Stimulated activated CD8-positive, alpha-beta memory T cell treated with anti-CD3 and anti-CD28 coated beads, Interleukin-12 subunit alpha, Interleukin-12 subunit beta, amount 100 ng/mL, for 4 hours (primary cell): ENCODE results near the gene RPL13.
"Not testable (repeated sequence)": the region's sequence is repeated elsewhere in the genome, so short reads cannot be mapped to it uniquely, and the experiment has no call there.

Experiments used
- DNase-seq: peaks from one replicate; pipeline ENCODE4 v3.0.0-alpha.2; 2020; ENCODE audit warnings: low read depth

RPL13 gene

DNA sequence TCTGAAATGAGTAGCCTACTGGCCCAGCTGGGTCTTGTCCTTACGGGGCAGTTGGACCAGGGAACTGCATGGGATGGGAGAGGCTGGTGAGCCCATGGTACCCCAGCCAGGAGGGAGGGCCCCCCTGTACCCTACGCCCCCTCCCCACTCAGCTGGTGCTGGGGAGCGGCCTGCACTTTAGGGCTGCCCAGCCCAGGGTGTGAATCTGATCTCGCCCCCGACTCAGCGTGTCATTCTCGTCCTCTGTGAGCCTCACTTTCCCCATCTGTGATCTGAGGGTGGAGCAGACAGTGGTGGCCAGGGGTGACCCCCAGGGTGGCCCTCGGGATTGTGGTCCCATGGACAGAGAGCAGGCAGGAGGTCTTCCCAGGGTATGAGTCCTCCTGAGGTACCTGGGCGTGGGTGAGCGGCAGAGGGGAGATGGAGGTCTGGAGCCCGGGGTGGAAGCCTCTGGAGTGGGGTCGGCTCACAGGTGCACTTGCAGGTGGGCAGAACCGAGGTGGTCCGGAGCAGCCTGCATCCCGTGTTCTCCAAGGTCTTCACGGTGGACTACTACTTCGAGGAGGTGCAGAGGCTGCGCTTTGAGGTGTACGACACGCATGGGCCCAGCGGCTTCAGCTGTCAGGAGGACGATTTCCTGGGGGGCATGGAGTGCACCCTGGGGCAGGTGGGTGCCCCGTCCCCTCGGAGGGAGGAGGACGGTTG is 16.7 kb downstream of the RPL13 start:
- no peak for DNase-seq

DNA sequence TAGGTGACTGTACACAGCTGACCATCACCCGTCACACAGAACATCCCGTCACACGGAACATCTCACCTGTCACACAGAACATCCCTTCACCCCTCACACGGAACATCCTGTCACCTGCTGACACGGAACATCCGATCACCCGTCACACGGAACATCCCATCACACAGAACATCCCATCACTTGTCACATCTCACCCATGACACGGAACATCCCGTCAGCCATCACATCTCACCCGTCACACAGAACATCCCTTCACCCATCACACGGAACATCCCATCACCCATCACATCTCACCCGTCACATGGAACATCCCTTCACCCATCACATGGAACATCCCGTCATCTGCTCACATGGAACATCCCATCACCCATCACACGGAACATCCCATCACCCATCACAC is 18.9 kb downstream of the RPL13 start:
- no peak for DNase-seq

DNA sequence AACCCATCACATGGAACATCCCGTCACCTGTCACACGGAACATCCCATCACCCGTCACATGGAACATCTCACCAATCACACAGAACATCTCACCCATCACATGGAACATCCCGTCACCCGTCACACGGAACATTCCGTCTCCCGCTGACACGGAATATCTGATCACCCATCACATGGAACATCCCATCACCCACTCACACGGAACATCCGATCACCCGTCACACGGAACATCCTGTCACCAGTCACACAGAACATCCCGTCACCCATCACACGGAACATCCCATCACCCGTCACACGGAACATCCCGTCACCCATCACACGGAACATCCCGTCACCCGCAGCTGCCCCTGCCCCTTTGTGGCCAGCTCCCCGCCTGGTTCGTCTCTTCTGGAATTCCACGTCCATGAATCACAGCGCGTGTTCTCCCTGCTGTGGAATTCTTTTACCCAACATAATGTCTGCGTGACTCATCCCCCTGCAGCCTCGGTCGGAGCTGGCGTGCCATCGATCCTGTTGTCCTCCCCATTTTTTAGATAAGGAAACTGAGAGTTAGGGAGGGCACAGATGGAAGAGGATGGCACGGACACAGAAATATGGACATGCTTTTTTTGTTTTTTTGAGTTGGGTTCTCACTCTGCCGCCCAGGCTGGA is 20.7 kb downstream of the RPL13 start:
- DNase-seq: no peak

DNA sequence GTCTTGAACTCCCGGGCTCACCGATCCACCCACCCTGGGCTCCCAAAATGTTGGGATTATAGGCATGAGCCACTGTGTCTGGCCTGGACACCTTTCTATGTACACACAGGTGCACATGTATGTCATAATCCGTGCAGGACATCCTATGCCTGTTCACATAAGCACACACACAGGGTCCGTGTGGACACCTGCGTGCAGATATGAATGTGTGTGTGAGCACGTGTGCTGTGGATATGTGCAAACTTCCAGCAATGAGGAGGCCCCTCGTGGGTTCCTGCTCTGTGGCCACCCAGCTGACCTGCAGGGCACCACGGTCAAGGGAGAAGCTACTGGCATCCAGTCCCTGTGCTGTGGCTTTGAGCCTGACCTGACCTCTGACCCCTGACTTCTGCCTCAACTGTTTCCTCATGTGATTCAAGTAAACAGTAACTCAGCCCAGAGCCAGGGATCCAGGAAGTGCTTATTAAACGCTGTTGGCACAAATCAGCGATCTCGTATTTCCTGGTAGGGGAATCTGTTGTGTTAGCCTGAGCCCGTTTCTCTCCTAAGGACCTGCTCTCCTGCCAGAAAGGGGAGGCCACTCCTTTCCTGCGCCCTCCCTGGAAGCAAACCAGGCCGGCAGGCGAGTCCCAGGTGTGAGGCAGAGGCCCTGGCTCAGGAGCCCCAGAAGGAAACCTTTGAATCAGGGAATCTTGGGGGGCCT is 21.5 kb downstream of the RPL13 start:
- no peak for DNase-seq

DNA sequence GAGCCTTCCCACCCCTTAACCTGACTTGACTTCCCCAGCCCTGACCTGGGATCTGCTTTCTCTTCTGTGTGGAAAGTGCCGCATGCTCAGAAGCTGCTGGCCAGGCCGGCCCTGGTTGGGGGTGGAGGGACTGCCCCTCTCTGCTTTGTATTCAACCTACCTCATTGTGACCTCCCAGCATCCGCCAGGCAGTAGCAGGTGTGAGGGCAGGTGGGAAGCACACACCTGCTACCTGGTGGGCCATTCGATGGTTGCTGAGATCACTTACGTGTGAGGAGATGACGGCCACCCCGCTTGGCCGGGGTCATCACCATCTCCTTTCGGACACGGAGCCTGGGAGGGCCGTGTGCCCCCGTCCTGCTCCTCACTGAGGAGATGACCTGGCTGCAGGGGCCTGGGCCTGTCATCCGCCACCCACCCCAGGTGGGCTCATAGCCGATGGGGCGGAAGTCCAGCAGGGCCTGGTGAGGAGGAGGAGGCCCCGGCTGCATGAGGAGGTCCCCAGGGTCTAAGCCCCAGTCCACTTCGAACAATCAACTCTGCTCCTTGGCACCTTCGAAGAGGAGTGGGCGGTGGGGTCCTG is 22.2 kb downstream of the RPL13 start:
- no peak for DNase-seq

DNA sequence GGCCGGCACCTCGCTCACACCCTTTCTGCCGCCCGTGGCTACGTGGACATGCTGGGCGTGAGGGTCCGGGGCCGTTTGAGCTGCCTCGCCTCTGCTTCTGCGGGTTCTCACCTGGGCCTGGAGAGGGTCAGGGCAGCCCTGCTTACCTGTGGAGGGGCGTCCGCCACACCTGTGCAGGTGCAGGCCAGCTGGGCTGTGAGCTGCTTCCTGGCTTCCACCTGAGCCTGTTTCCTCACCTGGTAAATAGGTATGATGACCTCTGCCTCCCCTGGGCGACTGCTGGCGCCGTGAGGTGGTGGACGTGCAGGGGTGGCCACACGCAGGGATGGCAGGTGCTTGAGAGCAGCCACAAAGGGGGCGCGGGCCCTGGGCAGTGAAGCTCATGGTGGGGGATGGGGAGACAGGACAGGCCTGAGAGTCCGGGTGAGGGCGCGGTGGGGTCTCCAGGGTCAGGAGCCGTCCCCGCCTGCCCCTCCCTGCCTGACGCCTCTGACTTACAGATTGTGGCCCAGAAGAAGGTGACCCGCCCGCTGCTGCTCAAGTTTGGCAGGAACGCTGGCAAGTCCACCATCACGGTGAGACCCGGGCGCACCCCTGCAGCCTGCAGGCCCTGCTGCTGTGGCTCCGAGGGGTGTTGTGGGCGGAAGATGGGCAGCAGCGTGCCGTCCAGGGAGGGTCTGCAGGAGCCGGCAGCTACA is 22.9 kb downstream of the RPL13 start:
- DNase-seq: no peak

DNA sequence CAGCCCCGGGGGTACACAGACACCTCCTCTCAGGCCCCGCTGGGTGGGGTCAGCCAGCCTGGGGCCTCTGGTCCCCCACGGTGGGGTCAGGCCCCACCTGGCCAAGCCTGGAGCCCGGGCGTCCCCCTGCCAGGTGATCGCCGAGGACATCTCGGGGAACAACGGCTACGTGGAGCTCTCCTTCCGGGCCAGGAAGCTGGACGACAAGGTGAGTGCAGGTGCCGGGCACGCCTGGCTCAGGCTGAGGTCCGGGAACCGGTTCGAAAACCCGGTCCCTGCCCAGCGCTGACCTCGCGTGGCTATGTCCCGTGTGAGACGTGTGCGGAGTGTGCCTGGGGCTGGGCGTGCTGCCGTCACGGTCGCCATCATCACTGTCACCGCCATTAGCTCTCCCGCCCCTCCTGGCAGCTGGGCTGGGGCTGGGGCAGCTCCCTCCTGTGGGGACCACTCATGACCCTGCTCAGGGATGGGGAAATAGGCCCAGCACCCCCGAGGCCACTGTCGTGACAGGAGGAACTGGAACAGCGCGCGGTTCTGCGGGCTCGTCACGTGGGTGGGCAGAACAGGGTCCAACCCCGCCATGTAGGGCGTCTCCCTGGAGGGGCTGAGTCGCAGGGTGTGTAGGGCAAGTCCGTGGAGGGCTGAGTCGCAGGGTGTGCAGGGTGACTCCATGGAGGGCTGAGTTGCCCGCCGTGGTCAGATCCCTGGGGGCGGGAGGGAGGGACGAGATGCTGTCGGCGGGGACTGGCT is 23.6 kb downstream of the RPL13 start:
- no peak for DNase-seq

DNA sequence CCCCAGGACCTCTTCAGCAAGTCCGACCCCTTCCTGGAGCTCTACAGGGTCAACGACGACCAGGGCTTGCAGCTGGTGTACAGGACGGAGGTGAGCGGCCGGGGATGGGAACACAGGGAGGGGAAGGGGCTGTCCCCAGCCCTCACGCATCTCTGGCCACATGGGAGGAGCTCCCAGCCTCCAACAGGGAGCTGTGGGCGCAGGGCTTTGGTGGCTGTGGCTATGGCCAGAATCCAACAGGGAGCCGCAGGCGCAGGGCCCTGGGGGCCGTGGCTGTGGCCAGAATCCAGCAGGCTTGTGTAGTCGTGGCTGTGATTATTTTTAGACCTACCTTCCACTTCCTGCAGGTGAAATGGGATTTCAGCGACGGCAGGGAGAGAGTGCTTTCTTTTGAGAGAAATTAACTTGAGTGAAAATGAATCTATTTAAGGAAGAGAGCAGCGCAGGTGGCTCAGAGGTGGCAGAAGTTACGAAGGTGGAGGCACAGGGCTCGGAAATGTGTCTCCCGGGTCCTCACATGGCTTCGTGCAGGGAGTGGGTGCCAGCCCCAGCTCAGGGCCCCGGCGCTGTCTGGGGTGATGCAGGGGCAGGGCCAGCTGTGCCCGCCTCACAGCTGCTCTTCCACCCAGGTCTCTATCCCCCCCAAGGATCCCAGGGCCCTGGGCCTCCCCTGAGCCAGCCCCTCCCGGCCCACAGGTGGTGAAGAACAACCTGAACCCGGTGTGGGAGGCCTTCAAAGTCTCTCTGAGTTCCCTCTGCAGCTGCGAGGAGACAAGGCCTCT is 24.5 kb downstream of the RPL13 start:
- DNase-seq: no peak

DNA sequence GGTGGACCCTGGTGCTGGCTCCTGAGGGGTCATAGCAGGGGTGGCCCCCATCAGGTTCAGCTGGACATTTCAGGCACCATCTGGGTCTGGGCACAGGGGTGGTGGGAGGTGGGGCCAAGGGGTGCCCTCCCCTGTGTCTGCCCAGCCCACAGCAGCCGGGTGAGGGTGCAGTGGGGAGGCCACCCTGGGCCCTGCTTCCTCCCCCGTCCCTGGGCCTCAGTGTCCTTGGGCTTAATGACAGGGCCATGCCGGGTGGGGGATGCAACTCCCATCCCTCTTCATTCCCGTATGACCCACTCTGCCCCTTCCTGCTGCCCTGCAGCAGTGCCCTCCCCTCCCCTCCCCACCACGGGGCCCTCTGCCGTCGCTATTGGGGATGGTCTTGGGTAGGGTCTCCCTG is 25.7 kb downstream of the RPL13 start:
- no peak for DNase-seq

DNA sequence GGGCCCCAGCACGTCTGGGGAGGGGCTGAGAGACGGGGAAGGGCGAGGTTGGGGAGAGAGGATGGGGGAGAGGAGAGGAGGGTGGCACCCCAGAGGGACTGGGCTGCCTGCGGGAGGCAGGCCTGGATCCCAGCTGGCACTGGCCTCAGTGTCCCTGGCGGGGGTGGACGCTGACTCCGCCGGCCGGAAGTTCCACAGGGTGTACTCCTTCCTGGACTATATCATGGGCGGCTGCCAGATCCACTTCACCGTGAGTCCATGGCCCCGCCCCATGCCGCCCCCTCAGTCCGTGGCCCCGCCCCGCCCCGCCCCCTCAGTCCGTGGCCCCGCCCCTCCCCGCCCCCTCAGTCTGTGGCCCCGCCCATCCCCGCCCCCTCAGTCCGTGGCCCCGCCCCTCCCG is 26.4 kb downstream of the RPL13 start:
- no peak for DNase-seq

DNA sequence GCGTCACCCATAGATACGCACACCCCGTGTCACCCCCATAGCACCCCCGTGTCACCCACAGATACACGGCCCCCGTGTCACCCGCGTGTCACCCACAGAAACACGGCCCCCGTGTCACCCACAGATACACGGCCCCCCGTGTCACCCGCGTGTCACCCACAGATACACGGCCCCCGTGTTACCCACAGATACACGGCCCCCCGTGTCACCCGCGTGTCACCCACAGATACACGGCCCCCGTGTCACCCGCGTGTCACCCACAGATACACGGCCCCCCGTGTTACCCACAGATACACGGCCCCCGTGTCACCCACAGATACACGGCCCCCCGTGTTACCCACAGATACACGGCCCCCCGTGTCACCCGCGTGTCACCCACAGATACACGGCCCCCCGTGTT is 27.2 kb downstream of the RPL13 start:
- not testable (repeated sequence) for DNase-seq

DNA sequence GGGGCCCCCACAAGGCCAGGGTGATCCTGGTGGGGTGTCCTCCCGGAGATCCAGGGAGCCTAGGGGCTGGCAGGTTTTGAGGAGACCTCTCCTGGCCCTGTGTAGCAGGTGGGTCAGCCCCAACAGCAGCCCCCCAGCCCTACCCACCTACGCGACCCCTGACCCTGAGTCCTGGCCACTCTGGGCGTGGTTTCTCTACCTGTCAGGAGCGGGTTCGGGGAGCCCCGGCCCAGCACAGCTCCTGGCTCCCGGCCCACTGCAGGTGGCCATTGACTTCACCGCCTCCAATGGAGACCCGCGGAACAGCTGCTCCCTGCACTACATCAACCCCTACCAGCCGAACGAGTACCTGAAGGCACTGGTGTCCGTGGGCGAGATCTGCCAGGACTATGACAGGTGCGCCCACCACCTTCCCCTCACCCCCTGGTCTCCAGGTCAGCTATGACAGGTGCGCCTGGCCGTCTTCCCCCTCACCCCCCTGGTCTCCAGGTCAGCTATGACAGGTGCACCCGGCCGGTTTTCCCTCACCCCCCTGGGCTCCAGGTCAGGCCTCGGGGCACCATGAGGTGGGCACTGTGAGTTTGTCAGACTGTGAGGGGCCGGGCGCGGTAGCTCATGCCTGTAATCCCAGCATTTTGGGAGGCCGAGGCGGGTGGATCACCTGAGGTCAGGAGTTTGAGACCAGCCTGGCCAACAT is 28.1 kb downstream of the RPL13 start:
- no peak for DNase-seq

DNA sequence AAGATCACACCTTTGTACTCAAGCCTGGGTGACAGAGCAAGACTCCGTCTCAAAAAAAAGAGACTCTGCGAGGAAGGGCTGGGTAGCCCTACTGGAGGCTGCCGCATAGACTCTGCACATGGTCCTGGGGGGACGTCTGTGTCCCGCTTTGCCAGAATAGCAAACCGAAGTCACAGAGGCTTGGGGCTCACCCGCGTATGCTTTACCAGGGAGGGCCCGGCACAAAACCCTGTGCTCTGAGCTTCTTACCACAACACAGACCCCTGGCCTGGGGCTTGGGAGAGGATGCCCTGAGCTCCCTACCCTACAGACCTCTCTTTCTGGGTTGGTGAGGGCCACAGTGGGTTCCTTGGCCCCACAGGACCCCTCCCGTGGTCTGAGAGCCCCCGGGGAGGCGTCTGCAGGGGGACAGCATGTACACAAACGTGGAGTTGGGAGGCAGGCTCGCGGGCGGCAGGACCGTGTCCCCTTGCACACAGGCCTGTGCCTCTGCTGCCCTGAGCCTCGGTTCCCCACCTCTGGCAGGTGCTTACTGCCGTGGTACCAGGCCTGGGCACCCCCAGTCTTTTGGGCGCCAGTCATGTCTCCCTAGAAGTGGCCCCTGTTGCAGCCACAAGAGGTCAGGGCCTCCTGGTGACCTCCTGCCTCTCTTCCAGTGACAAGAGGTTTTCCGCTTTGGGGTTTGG is 28.9 kb downstream of the RPL13 start:
- no peak for DNase-seq

DNA sequence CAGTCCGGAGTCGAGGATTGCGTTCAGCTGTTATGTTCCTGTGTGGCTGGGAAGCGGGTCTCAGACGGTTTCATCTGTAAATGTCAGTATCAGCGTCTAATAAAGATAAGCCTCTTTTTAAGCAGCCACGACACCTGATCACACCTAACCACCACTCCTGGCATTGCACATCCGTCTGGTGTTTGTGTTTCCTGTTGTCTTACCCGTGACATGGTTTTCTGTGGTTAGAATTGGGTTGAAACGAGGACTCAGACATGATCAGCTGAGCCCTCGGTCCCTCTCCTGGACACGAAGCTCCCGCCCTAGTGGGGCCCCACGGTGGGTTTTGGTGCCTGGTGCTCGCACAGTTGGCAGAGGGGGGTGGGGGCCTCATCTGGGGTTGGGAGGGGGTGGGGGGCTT is 33.4 kb downstream of the RPL13 start:
- no peak for DNase-seq

DNA sequence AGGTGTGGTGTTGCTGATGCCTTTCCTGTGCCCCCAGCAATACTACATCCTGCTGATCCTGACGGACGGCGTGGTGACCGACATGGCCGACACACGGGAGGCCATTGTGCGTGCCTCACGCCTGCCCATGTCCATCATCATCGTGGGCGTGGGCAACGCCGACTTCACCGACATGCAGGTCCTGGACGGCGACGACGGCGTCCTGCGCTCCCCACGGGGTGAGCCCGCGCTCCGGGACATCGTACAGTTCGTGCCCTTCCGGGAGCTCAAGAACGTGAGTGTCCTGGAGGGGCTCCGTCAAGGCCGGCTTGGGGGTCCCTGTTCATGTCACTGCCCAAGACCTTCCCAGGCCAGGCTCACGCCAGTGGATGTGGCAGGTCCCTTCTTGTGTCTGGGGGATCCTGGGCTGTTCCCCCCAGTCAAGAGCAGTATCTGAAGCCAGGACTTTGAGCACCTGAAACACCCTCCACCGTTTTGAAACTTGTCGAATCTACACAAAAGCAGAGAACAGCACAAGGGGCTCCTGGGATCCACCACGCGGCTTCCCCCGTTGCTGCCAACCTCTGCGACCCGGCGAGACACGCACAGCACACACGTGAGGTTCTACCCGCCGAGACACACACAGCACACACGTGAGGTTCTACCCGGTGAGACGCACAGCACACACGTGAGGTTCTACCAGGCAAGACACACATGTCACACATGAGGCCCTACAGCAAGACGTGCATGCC is 35.0 kb downstream of the RPL13 start:
- DNase-seq: no peak

DNA sequence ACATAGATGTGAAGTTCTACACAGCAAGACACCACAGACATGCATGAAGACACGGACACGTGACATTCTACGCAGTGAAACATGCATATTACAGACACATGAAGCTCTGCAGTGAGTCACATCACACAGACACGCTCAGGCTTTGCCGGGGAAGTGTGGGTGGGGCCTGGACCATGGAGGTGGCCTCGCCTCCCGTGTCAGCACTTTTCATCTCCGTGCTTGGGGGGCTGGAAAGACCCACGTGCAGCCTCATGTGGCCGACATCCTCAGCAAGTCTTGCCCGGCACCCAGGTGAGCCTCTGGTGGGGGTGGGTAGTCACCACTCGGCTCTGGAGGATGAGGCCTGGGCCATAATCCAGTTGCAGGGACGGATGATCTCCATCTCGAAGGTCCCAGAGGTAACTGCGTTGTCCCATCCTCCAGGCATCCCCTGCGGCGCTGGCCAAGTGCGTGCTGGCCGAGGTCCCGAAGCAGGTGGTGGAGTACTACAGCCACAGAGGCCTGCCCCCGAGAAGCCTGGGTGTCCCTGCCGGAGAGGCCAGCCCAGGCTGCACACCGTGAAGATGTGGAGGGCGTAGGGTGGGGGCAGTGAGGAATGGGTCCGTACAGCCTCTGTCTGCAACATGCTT is 35.7 kb downstream of the RPL13 start:
- no peak for DNase-seq

DNA sequence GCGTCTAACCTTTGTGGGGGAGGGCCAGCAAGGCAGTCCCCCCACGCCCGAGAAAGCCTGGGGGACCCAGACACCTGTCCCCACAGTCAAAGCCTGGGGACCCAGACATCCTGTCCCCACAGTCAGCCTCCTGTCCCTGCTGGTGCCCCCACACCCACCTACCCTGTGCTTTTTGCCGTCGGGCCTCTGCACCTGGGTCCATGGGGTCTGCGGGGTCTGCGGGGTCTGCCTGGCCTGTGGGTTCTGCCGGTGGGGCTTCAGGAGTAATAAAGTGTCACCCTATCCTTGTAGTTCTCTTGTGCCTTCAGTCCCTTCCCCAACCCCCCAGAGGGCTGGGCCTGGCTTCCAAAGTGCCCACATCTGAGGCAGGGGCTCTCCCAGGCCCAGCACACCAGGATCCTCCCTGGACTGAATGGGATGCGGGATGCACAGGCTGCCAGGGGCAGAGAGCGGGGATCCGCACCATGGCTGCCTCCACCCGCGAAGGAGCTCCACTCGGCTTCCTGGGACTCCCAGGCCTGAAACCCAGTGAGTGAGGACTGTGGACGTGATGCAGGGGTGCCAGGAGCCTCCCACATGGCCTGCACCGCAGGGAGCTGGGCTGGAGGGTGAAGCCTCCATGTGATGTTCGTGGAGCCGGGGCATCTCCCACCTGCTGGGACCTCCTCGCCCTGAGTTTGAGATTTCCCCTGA is 36.6 kb downstream of the RPL13 start:
- no peak for DNase-seq

DNA sequence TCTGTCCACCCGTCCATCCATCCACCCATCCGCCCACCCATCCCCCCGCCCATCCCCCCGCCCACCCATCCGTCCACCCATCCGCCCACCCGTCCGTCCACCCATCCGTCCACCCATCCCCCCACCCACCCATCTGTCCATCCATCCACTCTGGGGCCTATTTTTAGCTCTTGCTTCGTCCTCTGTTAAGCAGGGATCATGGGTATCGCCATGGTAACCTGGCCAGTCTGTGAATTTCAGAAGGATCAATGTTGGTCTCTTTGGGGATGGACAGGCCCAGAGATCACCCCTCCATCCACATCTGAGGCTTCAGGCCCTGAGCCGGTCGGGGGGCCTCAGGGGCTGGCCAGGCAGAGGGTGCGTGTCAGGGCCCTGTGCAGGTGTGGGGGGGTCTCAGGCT is 37.7 kb downstream of the RPL13 start:
- no peak for DNase-seq
